ENCODE data around the gene ZNF217.
"Not testable (repeated sequence)": the region's sequence is repeated elsewhere in the genome, so short reads cannot be mapped to it uniquely, and the experiment has no call there.

The ZNF217 gene

GRCh38 chr20:53598140-53599043, 4.8 kb upstream of the ZNF217 start:
- DNase-seq (ENCODE audit: low spot score), result no peak

- DNase-seq (ENCODE audit: low spot score), result no peak
Measured at GRCh38 chr20:53597521-53598120, 4.0 kb upstream of the ZNF217 start.

- no peak for DNase-seq (ENCODE audit: low spot score)
Measured at GRCh38 chr20:53597030-53597482, 3.4 kb upstream of the ZNF217 start.

- not testable (repeated sequence) for DNase-seq (ENCODE audit: low spot score)
Measured at GRCh38 chr20:53596189-53597001, 2.8 kb upstream of the ZNF217 start.

- DNase-seq (ENCODE audit: low spot score), result not testable (repeated sequence)
Measured at GRCh38 chr20:53595742-53596141, 2.1 kb upstream of the ZNF217 start.

GRCh38 chr20:53595018-53595378, 1.4 kb upstream of the ZNF217 start:
- DNase-seq (ENCODE audit: low spot score), result no peak

GRCh38 chr20:53594068-53595017, 704 bp upstream of the ZNF217 start:
- peak; percentile 75 for DNase-seq (ENCODE audit: low spot score)

- DNase-seq (ENCODE audit: low spot score), result no peak
Measured at GRCh38 chr20:53592992-53593465, 610 bp downstream of the ZNF217 start.

- peak; percentile 43 for DNase-seq (ENCODE audit: low spot score)
Measured at GRCh38 chr20:53592454-53592991, 1.1 kb downstream of the ZNF217 start.

GRCh38 chr20:53591941-53592441, 1.6 kb downstream of the ZNF217 start:
- not testable (repeated sequence) for DNase-seq (ENCODE audit: low spot score)

GRCh38 chr20:53591206-53591741, 2.4 kb downstream of the ZNF217 start:
- DNase-seq (ENCODE audit: low spot score), result not testable (repeated sequence)

- DNase-seq (ENCODE audit: low spot score), result not testable (repeated sequence)
Measured at GRCh38 chr20:53590608-53591007, 3.0 kb downstream of the ZNF217 start.

- not testable (repeated sequence) for DNase-seq (ENCODE audit: low spot score)
Measured at GRCh38 chr20:53590122-53590521, 3.5 kb downstream of the ZNF217 start.

- DNase-seq (ENCODE audit: low spot score), result not testable (repeated sequence)
Measured at GRCh38 chr20:53589321-53590065, 4.1 kb downstream of the ZNF217 start.

- DNase-seq (ENCODE audit: low spot score), result not testable (repeated sequence)
Measured at GRCh38 chr20:53587157-53587703, 6.4 kb downstream of the ZNF217 start.

GRCh38 chr20:53586640-53587039, 7.0 kb downstream of the ZNF217 start:
- DNase-seq (ENCODE audit: low spot score), result no peak

GRCh38 chr20:53585910-53586309, 7.7 kb downstream of the ZNF217 start:
- DNase-seq (ENCODE audit: low spot score), result not testable (repeated sequence)

GRCh38 chr20:53585004-53585569, 8.6 kb downstream of the ZNF217 start:
- DNase-seq (ENCODE audit: low spot score), result not testable (repeated sequence)

GRCh38 chr20:53584550-53584913, 9.1 kb downstream of the ZNF217 start:
- not testable (repeated sequence) for DNase-seq (ENCODE audit: low spot score)
